ENCODE data around the gene ACSF3. TPM values are rescaled to one million over a fixed set of nuclear protein-coding genes. Genes with fewer than 3 reads are reported as not detected.

ACSF3 gene
- polyA plus RNA-seq, 1 donor, result 17.9 TPM

- no peak for DNase-seq
Measured at GRCh38 chr16:89112377-89113151, 18.9 kb downstream of the ACSF3 start.

DNA sequence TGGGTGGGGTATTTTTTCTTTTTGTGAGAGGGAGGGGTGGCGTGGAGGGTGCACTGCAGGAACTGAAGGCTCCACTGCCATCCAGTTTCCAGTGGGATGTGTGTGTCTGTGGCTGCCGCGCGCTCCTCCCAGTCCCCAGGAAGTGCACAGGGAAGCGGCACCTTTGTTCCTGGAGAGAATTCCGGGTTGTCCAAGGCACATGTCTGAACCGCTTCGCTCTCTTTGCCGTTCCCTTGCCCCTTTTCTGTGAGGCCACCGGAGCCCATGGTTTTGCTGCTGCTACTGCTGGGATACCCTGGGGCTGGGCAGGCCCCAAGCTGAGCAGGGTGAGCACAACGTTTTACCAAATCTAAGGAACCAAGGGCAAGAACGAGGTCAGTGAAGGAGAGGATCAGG is 19.5 kb downstream of the ACSF3 start:
- DNase-seq, result no peak

DNA sequence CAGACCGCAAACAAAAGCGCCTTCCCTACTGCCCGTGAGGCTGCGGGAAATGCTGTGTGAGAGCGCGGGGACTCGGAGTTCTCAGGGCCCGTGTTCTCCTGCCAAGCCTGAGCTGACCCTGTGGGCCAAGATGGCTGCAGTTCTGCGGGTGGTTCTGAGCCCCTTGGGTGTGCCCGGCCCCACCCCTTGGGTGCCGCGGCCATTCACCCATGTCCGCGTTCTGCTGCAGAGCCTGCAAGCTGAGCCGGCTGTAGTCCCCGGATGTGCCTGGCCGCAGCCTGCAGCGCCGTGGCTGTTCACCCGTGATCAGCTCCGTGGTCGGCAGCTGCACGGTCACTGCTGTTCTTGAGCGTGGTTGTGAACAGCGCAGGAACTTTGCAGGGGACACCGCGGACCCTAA is 20.0 kb downstream of the ACSF3 start:
- DNase-seq, result no peak

- no peak for DNase-seq
Measured at GRCh38 chr16:89114159-89114981, 20.7 kb downstream of the ACSF3 start.

DNA sequence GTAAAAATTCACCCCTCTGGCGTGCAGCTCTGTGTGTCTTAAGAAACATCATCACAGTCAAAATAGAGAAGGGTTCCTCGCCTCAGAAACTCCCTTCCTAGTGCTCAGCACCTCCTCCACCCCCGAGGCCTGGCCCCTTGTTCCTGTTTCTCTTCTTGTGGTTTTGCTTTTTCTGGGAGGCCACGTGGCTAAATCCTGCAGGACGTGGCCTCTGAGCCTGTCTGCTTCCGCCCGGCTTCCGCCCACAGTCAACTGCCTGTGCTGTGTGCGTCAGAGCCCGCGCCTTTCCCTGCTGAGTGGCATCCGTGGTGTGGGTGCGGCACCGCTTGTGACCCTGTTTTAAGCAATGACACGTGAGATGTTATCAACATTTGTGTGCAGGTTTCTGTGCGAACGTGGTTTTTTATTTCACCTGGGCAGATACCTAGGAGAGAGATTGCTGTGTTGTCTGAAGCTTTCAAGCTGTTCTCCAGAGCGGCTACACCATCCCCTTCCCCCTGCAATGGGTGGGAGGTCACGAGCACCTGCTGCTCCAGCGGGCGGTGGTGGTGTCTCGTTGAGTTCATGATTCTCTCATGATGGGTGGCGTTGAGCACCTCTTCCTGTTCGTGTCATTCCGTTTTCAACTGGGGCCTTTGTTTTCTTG is 21.7 kb downstream of the ACSF3 start:
- peak; percentile 46 for DNase-seq

DNA sequence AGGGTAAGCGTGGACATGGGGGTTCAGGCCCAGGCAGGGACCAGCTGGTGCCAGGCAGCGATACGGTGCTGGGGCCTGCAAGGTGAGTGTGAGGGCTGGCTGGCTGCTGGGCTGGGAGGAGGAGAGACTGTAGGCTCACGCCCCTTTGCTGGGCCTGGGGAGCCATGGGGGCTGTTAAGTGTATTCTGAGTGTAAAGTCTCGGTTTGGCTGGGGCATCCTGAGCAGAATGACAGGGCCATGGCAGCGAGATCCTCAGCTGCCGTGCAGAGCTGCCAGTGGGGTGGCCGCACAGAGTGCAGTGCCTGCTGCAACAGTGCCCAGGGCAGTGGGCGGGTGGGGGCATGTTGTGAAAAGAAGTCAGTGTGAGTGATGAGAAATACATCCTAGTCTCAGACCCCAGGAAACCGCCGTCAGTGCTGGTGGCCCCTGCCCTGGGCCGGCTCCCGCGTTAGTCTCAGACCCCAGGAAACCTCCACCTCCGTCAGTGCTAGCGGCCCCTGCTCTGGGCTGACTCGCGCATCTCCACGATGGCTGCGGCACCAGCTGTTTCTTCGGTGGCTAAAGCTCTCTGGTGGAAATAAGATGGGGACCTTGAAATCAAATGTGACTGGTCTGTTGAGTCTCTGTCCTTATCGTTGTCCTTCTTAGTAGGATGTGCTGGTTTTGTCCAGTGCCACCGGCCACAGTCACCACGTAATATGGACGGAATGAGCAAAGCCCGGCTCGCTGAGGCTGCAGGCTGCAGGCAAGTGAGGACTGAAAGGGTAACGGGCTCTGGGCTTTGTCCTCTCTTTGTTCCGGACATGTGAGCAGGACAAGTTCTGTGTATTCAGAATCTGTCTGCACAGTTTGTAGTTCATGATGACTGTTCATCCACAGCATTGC is 22.9 kb downstream of the ACSF3 start:
- no peak for DNase-seq

GRCh38 chr16:89117227-89117974 is 23.7 kb downstream of the ACSF3 start:
- DNase-seq, result no peak

- no peak for DNase-seq
Measured at GRCh38 chr16:89117975-89118289, 24.3 kb downstream of the ACSF3 start.

GRCh38 chr16:89118361-89119165 is 24.9 kb downstream of the ACSF3 start:
- no peak for DNase-seq

DNA sequence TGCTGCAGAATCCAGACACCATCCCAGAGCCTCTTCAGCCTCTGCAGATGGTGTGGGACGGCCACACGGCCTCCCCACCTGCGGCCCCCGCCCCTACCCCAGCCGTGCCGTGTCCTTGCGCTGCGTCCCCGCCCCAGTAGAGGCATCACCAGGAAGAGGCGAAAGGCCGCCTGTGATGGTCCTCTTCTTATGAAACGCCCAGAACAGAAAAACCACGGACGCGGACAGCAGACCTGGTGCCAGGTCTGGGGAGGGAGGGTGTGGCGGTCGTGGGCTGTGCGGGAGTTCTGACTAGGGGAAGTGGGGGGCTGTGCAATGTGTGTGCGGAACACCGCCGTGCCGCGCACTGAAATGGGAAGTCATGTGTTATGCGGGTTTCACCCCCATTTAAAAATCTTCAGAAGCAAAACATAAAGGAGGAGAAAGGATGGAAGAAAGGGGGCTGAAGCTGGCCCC is 25.5 kb downstream of the ACSF3 start:
- no peak for DNase-seq

DNA sequence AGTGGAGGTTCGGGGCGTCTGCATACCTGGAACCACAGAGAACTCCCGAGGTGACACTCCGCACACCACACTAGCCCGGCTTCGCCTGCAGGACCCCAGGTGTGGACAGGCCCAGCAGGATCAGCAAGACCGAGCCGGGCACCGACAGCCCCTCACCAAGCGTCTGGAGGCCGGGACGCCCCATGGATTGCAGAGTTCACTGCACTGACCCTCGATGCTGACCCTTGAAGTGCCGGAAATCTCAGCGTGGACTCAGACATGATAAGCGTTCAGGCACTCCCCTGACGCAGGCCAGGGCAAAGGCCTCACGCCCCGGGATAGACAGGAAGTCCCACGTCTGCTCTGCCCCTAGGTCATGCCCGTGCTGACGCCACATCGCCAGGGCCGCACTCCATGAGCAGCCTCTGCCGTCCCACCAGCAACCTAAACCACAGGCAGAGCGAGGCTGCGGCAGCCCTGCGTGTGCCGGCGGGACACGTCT is 26.0 kb downstream of the ACSF3 start:
- no peak for DNase-seq

- DNase-seq, result no peak
Measured at GRCh38 chr16:89120281-89120680, 26.6 kb downstream of the ACSF3 start.

DNA sequence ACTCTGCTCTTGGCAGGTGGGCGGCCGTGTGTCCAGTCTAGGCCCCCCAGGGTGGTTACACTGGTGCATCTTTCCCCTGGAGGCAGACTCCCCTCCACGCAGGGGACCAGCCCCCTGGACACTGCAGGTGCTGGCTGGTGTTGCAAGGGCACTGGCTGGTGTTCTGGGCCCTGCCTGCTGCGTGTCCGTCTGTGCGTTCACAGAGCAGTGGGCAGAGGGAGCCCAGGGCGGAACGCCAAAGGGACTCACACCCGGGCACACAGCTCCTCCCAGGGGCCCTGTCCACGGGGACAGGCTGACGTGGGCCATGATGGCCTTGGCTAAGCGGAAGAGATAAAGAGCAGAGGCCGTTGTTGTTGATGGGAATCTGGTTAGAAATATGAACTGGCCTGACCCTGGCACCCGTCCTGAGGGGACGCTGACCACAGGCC is 27.3 kb downstream of the ACSF3 start:
- no peak for DNase-seq

DNA sequence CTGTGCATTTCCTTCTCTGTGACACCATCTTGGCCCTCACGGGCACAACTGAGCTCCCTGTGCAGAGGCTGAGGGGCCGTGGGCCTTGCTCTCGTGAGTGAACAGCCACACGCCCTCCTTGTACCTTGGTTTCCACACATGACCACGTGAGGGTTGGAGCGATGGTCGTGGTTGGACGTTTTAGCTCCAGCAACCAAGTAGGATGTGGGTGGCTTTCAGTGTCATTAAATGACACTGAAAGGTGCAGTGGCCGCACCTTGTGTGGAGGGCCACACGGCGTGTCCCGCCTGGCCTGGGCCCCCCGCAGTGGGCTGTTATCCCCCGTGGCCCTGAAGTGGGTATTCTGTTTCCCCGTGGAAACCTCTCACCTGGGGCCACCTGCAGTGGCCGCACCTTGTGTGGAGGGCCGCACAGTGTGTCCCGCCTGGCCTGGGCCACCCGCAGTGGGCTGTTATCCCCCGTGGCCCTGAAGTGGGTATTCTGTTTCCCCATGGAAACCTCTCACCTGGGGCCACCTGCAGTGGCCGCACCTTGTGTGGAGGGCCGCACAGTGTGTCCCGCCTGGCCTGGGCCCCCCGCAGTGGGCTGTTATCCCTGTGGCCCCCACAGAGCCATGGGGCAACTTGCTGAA is 28.2 kb downstream of the ACSF3 start:
- DNase-seq, result no peak

GRCh38 chr16:89122322-89122851 is 28.7 kb downstream of the ACSF3 start:
- no peak for DNase-seq

DNA sequence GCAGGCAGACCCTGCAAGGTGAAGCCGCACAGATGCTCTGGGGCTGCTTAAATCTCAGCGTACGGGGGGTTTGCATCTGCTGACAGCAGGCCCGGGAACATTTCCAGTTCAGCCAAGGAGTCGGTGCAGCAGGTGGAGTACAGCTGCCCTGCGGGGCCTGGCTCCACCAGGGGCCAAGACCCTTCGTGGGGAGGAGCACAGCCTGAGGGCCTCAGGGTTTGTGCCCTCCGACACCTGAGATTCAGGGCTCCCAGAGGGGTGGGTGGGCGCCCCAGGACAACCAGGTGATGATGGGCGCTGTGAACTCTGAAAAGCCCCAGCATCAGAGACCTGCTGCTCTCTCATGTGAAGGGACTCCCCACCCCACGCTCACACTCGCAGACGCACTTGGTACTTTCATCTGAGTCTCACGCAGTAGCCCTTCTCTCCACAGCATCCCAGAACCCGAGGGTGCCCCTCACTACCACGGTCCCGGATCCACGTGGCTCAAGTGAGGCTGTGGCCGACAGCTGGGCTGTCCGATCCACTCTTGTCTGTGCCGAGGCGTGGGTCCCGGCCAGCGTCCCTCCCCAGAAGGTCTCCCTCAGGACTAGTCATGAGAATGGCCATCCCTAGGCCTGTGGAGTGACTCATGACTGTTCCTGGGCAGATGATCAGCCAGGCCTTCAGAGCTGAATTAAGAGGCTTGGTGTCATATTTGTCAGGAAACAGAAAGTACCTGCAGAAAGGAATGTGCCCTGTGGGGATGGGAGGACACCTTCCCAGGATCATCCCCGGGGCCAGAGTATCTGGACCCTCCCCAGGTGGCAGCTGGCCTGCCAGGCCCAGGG is 29.6 kb downstream of the ACSF3 start:
- DNase-seq, result no peak

DNA sequence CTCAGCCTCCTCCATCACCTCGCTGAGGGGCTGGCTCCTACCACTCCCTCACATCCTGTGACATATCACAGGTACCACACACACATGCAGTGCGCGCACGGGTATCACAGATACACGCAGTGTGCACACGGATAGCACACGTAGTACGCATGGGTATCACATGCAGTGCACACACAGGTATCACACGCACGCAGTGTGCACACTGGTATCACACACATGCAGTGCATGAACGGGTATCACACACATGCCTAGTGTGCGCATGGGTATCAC is 30.1 kb downstream of the ACSF3 start:
- DNase-seq, result no peak

DNA sequence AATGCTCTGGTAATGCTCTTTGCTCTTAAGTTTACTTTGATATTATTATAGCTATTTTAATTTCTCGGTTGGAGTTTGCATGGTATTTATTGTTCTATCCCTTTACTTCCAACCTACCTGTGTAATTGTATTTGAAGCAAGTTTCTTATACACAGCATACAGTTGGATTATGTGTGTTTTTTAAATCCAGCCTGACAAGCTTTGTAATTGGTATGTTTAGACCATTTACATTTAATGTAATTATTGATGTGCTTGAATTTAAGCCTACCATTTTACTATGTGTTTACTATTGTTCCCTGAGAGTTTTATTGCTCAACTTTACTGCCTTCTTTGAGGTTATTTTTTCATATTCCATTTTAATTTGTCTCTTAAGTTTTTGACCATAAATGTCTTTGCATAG is 35.7 kb downstream of the ACSF3 start:
- DNase-seq, result no peak

DNA sequence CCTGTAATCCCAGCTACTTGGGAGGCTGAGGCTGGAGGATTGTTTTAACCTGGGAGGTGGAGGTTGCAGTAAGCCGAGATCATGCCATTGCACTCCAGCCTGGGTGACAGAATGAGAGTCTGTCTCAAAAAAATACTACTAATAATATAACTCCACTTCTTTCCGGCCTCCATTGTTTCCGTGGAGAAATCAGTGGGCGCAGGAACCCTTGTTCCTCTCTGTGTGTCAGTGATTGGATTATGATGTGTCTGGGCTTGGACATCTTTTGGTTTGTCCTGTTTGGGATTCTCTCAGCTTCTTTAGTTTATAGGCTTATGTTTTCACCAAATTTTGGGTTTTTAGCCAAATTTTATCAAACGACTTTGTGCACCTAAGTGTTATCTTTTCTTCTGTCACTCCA is 36.8 kb downstream of the ACSF3 start:
- DNase-seq, result no peak

All from hindlimb muscle (tissue), 1 donor.